ENCODE measurements around the gene MSMP.

Gene MSMP

GRCh38 chr9:35717132-35717870, 36.8 kb downstream of the MSMP start:
- no peak for DNase-seq

- DNase-seq = peak in 1 of 2 experiments; percentile 28
Observed at GRCh38 chr9:35716230-35716629, 37.8 kb downstream of the MSMP start.

GRCh38 chr9:35714579-35715252, 39.4 kb downstream of the MSMP start:
- DNase-seq = no peak

GRCh38 chr9:35714123-35714522, 40.0 kb downstream of the MSMP start:
- DNase-seq = no peak

- DNase-seq = no peak
Observed at GRCh38 chr9:35713578-35713977, 40.5 kb downstream of the MSMP start.

GRCh38 chr9:35712762-35713400, 41.2 kb downstream of the MSMP start:
- DNase-seq = no peak

GRCh38 chr9:35711501-35712428, 42.3 kb downstream of the MSMP start:
- no peak for DNase-seq

DNA sequence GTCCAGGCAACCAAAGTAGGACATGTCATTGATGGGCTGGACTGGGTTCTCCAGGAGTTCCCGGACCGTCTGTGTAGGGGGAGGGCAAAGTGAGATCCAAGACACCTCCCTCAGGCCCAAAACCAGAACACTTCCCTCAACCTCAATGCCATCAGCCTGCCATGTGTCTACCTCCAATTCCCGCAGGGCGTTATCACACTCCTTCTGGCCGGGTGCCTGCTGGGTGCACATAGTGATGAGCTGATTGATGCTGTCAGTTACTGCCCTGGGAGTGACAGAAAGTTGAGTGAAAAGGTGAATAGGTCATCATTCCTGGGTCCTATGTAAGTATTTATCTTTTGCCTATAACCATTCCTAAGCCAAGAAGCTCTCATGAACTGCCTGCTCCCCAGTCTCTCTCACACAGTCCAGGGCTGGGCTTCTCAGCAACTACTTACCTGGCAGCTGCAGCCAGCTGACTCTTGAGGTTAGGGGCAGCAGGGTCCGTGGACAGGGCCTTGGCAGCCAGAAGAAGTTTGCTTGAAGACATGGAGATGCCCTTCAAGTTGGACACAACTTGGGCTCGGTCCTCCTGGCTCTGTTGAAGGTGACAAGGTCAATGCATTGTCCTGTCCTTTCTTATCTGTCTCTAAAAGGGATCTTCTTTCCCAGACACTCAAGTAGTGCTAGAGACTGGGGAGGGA, 43.1 kb downstream of the MSMP start:
- no peak for DNase-seq

DNA sequence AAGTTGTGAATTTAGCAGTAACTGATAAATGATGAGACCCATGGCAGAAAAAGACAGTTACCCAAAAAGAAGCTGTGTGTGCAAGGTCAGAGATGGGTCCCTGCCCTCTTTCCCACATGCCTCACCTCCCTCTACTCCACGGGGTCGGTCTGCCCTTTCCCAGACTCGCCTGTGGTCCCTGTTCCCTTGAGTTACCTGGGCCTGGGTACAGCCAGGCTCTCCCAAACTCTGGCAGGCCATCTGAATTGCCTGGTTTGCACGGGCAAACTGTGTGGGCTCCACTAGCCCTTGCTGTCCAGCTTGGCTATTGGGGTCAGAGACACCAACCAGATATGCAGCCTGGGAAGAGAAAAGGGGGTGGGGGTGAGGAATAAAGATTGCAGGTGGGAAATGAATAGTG, 45.9 kb downstream of the MSMP start:
- DNase-seq = no peak

GRCh38 chr9:35706951-35707350, 47.1 kb downstream of the MSMP start:
- no peak for DNase-seq

GRCh38 chr9:35705836-35706430, 48.1 kb downstream of the MSMP start:
- DNase-seq = peak in 1 of 2 experiments; percentile 23

- DNase-seq = no peak
Observed at GRCh38 chr9:35705372-35705771, 48.7 kb downstream of the MSMP start.

DNA sequence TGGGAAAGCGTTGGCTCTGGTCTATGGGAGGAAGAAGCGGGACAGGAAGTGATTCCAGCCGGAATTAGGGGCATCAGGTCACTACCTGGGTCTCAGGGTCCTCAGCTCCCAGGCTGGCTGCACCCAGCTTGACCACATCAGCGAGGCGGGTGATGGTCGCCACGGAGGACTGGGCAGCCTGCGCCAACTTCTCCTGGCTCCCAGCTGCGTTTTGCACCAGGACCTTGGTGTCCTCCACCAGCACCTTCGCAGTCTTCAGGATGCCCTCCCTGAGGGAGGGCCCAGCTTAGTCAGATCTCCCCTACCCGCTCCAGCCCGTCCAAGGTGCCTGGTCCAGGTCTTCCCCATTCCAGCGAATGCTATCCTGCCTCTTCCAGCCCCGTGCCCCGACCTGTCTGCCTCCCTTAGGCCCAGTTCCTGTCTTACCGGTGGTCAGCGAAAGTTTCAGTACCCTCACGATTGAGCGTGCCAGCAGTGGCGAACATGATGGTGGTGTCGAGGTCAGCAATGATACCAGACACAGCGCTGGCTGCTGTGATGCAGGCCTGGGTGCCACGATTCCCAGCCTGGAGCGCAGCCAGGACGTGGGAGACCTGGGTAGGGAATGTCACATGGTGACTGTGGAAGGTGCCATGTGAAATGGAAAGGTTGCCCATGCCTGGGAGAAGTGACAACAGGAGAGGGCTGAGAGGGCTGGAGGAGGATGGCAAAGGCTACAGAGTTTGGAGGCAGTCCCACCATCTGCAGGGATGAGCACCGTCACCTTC, 50.0 kb downstream of the MSMP start:
- DNase-seq = no peak

All from NCI-H446 (cell line).